GM12865 (cell line): ENCODE data around the gene ZBTB47.

Experiments used
- DNase-seq: peaks from one replicate; pipeline ENCODE4 v3.0.0; 2010; ENCODE audit warnings: low read depth
- H3K4me3 ChIP-seq: 2 replicates; pipeline ENCODE4 v1.5.1; 2011; ENCODE audit warnings: mild to moderate bottlenecking, low read depth, low read length, control low read depth
- TF ChIP-seq, protein P1 (sequence below): IDR thresholded peaks from 2 replicates; pipeline ENCODE4 v1.5.1; 2011; ENCODE audit warnings: low read length, control low read depth, low read depth, inconsistent platforms; ENCODE audit not compliant: insufficient read depth; ENCODE audit errors: missing control alignments

Gene ZBTB47

DNA sequence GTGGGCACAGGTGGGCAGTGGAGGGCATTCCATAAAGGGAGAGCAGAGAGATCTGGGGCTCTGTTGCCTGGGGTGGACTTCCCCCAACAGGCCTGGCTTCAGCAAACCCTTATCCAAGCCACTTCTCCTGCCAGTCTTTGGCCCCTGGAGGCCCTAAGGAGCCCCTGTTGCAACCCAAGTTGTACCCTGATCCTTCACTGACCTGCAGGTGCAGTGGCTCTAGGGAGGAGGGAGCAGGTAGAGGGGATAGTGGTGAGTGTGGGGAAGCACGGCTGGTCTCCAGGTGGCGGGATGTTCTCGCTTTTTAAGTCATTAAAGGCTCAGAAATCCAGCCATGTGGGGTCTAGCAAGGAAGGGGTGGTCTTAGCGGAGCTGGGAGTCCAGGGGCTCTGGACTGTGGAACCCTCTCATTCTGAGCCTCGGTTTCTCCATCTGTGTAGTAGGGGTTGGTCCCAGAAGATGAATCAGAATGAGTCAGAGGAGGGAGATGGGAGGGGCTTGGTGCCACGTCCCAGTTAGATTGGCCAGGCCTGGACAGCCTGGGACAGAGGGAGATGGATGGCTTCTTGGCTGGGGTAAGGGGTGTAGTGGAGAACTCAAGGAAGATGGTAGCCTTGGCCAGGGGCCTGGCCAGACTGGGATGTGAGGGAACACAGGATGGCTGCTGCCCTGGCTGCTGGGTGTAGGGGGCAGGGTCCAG, 2.6 kb downstream of the ZBTB47 start:
- DNase-seq = no peak
- H3K4me3 ChIP-seq = no peak overlapping the region
- TF ChIP-seq, protein P1, sequence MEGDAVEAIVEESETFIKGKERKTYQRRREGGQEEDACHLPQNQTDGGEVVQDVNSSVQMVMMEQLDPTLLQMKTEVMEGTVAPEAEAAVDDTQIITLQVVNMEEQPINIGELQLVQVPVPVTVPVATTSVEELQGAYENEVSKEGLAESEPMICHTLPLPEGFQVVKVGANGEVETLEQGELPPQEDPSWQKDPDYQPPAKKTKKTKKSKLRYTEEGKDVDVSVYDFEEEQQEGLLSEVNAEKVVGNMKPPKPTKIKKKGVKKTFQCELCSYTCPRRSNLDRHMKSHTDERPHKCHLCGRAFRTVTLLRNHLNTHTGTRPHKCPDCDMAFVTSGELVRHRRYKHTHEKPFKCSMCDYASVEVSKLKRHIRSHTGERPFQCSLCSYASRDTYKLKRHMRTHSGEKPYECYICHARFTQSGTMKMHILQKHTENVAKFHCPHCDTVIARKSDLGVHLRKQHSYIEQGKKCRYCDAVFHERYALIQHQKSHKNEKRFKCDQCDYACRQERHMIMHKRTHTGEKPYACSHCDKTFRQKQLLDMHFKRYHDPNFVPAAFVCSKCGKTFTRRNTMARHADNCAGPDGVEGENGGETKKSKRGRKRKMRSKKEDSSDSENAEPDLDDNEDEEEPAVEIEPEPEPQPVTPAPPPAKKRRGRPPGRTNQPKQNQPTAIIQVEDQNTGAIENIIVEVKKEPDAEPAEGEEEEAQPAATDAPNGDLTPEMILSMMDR = no peak

DNA sequence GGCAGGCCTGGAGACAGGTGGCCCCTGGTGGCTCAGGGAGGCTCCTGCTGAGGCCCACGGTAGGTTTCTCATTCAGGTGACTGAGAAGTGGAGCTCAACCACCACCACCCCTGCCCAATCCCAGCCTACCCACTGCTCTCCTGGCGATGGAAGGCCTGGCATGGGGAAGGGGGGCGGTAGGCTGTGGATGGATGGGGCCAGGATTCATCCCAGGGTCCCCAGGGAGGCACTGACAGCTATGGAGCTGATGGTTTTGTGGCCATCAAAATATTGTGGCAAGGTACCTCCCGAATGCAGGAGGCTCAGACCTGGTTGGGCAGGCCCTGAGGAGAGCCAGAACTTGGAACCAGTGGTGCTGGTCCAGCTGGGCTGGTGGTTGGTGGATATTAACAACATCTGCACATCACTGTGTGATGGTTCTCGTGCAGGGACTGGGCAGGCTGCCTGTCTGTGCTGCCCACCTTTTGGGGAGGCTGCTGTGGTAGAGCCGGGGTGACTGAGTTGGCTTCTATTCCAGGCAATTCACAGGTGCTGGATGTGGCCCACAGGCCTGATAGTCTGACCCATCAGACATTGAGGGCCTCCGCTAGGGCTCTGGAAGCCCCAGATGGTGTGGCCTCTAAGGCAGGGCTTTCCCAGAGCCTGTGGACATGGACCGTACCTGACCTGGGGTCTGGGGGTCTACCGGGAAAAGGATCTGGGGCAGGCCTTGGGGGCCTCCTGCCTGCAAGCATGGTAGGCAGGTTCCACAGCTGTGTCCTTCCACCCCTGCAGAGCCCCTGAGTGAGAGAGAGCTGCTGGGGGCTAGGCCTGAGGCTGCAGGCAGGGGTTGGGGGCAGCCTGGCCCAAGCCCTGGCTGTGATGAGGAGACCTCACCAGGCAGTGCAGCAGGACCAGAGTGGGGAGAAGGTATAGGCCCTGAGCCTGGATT, 3.4 kb downstream of the ZBTB47 start:
- no peak overlapping the region for H3K4me3 ChIP-seq
- DNase-seq = no peak
- TF ChIP-seq, protein P1 = no peak

DNA sequence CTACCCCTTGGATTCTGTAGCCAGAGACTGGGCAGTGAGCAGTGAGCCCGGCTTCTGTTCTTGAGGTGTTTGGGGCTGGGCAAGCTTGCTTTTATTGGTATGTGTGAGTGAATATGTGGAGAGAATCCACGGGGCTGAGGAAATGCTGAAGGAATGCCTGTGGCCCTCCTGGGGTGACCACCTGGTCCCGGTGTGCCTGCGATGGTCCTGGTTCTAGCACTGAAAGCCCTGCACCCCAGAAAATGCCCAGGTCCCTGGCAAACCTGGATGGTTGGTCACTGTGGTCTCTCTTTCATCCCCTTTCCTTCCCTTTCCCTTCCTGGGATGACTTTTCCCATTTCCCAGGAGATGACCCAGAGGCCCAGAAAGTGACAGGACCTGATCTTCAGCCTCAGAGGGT, 4.2 kb downstream of the ZBTB47 start:
- TF ChIP-seq, protein P1 = no peak
- no peak for DNase-seq
- H3K4me3 ChIP-seq = no peak overlapping the region

DNA sequence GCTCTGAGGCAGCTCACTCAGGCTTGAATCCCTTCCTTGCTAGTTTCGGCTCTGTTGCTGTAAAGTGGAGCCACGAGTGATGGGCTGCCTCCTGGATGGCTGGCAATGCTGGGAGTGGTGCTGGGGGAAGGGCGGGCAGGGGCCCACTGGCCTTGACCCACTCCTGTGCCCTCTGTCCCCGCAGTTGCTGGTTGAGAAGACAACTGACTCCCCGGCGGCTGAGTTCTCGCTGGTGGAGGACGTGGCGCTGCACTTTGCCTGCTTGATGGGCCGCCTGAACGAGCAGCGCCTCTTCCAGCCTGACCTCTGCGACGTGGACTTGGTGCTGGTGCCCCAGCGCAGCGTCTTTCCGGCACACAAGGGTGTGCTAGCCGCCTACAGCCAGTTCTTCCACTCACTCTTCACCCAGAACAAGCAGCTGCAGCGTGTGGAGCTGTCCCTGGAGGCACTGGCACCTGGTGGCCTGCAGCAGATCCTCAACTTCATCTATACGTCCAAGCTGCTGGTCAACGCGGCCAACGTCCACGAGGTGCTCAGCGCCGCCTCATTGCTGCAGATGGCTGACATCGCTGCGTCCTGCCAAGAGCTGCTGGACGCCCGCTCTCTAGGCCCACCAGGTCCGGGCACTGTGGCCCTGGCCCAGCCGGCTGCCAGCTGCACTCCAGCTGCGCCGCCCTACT, 4.7 kb downstream of the ZBTB47 start:
- no peak for DNase-seq
- no peak overlapping the region for H3K4me3 ChIP-seq
- TF ChIP-seq, protein P1 = no peak

DNA sequence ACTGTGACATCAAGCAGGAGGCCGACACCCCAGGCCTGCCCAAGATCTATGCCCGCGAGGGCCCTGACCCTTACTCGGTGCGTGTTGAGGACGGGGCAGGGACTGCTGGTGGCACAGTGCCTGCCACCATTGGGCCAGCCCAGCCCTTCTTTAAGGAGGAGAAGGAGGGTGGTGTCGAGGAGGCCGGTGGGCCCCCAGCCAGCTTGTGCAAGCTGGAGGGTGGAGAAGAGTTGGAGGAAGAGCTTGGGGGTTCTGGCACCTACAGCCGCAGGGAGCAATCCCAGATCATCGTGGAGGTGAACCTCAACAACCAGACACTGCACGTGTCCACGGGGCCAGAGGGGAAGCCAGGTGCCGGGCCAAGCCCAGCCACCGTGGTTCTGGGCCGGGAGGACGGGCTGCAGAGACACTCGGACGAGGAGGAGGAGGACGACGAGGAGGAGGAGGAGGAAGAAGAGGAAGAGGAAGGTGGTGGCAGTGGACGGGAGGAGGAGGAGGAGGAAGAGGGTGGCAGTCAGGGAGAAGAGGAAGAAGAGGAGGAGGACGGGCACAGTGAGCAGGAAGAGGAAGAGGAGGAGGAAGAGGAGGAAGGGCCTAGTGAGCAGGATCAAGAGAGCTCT, 5.4 kb downstream of the ZBTB47 start:
- DNase-seq = no peak
- no peak overlapping the region for H3K4me3 ChIP-seq
- TF ChIP-seq, protein P1 = no peak

DNA sequence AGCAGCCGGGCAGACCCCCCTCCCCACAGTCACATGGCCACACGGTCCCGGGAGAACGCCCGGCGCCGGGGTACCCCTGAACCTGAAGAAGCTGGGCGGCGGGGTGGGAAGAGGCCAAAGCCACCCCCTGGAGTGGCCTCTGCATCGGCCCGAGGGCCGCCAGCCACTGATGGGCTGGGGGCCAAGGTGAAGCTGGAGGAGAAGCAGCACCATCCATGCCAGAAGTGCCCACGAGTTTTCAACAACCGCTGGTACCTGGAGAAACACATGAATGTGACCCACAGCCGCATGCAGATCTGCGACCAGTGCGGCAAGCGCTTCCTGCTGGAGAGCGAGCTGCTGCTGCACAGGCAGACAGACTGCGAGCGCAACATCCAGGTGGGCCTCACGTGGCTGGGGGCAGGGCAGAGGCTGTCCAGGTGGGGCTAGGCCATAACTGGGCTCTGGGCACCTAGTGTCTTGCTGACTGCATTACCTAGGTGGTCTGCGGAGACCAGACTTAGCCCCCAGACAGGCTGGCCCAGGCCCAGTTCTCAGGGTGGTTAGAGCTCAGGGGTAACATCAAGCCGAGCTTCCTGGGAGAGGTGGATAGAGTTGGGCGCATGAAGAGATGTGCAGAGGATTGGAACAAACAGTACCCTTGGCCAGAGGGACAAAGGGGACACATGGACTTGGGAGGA, 6.1 kb downstream of the ZBTB47 start:
- TF ChIP-seq, protein P1 = no peak
- DNase-seq = no peak
- no peak overlapping the region for H3K4me3 ChIP-seq
